ENCODE measurements around the gene OTOP2.
"Not testable (repeated sequence)": the region's sequence is repeated elsewhere in the genome, so short reads cannot be mapped to it uniquely, and the experiment has no call there.

The OTOP2 gene

DNA sequence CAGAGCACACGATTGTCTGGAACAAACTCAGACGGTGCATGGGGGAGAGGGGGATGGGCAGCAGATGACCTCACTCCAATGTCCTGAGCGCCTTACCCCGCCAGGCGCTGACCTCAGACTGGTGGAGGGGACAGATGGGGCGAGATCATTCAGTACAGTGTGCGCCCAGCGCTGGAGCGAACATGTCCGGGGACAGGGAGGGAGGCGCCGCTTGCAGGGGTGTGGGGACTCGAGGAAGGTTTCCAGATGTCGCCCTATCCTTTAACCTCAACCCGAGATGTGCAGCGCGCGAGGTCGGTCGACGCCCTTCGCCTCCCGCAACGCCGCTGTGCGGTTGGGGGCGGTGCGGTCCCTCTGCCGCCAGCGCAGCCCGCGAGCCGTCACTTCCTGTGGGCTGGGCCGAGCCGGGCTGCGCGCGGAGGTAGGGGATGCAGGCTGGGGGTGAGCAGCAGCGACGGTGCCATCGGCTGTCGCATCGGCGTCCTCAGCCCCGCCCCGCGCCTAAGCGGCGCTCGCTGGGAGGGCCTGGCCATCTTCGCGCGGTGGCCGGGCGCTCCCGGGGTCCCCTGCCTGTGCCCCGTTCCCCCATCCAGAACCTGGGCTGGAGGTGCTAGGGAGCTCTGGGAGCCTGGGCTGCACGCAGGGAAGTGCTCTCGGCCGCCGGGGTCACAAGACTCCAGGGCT, 58.0 kb downstream of the OTOP2 start:
- Histone ChIP-seq H3K27me3 (replicated peaks; ENCODE audit: control insufficient read depth, insufficient read depth, low read length, poor library complexity, severe bottlenecking) (no peaks in the 10 kb centered on the region), H3K4me1 (ENCODE audit: control insufficient read depth, insufficient read depth, low read length, poor library complexity, severe bottlenecking) (peaks cover 23% of the 10 kb centered on the region), H3K36me3 (ENCODE audit: control insufficient read depth, insufficient read depth, low read length) (no peaks in the 10 kb centered on the region), H3K27ac (ENCODE audit: insufficient read depth, low read length, poor library complexity, severe bottlenecking) (peak overlapping the region; percentile 66), H3K4me3 (ENCODE audit: insufficient read depth, low read depth, low read length, poor library complexity, severe bottlenecking) (peak overlapping the region; percentile 56), H3K9me3 (ENCODE audit: control insufficient read depth, low read length) (no peaks in the 10 kb centered on the region)
- DNase-seq = peak; percentile 74 to 79 (median 76)

DNA sequence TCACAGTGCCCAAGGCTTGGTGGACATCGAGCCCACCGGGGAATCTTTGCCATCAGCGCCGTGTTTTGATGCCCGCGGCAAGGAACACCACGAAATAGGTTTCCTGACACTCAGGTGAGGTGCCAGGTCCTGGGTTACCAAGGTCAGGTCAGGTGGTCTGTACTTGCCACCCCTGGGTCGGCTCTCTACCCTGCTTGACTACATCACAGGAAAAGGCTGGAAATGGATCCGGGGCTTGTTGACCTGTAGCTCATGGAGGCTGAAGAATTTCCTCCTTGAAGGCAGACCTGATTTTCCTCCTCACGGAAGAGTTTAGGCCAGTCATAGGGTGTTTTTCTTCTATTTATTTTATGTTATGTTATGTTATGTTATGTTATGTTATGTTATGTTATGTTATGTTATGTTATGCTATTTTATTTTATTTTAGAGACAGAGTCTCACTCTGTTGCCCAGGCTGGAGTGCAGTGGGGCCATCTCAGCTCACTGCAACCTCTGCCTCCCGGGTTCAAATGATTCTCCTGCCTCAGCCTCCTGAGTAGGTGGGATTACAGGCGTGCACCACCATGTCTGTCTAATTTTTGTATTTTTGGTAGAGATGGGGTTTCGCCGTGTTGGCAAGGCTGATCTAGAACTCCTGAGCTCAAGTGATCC, 58.7 kb downstream of the OTOP2 start:
- not testable (repeated sequence) for H3K9me3 ChIP-seq (ENCODE audit: control insufficient read depth, low read length); DNase-seq; H3K27me3 ChIP-seq (replicated peaks; ENCODE audit: control insufficient read depth, insufficient read depth, low read length, poor library complexity, severe bottlenecking); H3K36me3 ChIP-seq (ENCODE audit: control insufficient read depth, insufficient read depth, low read length)
- H3K4me3 ChIP-seq (ENCODE audit: insufficient read depth, low read depth, low read length, poor library complexity, severe bottlenecking) = peak overlapping the region; percentile 56
- peak overlapping the region; percentile 66 for H3K27ac ChIP-seq (ENCODE audit: insufficient read depth, low read length, poor library complexity, severe bottlenecking)
- H3K4me1 ChIP-seq (ENCODE audit: control insufficient read depth, insufficient read depth, low read length, poor library complexity, severe bottlenecking) = peaks cover 25% of the 10 kb centered on the region
